Globus pallidus (tissue), 1 donor: ENCODE data around the gene PDE6H.

Experiments
- DNase-seq: peaks from one replicate; pipeline ENCODE4 v3.0.0-alpha.2; 2015; ENCODE audit warnings: low spot score

Gene PDE6H

GRCh38 chr12:14972816-14973215 lies at the start of gene PDE6H:
PDE6H (plus strand) TSS chr12:14973042; CDS start chr12:14978013, 4,971 bp downstream.
- no peak for DNase-seq

- DNase-seq, result no peak
Measured at GRCh38 chr12:14923944-14924343, 48.9 kb upstream of the PDE6H start.

GRCh38 chr12:14924541-14924940 lies 48.3 kb upstream of the PDE6H start:
- DNase-seq, result no peak

GRCh38 chr12:14927267-14927666 lies 45.6 kb upstream of the PDE6H start:
- no peak for DNase-seq

GRCh38 chr12:14928931-14929330 lies 43.9 kb upstream of the PDE6H start:
- DNase-seq, result no peak

GRCh38 chr12:14930299-14930698 lies 42.5 kb upstream of the PDE6H start:
- no peak for DNase-seq

- no peak for DNase-seq
Measured at GRCh38 chr12:14931359-14931758, 41.5 kb upstream of the PDE6H start.

GRCh38 chr12:14931791-14932560 lies 40.9 kb upstream of the PDE6H start:
- DNase-seq, result no peak

GRCh38 chr12:14934511-14934910 lies 38.3 kb upstream of the PDE6H start:
- DNase-seq, result no peak

GRCh38 chr12:14935031-14935430 lies 37.8 kb upstream of the PDE6H start:
- no peak for DNase-seq

- DNase-seq, result no peak
Measured at GRCh38 chr12:14936224-14936861, 36.5 kb upstream of the PDE6H start.

GRCh38 chr12:14937014-14937413 lies 35.8 kb upstream of the PDE6H start:
- DNase-seq, result no peak

GRCh38 chr12:14937689-14938088 lies 35.2 kb upstream of the PDE6H start:
- DNase-seq, result no peak

GRCh38 chr12:14938301-14938700 lies 34.5 kb upstream of the PDE6H start, which contains the start of gene ERP27:
ERP27 (minus strand) TSS chr12:14938537; CDS start chr12:14938508, 29 bp downstream.
- no peak for DNase-seq

- DNase-seq, result no peak
Measured at GRCh38 chr12:14941369-14941768, 31.5 kb upstream of the PDE6H start.

GRCh38 chr12:14942196-14942931 lies 30.5 kb upstream of the PDE6H start:
- no peak for DNase-seq

- no peak for DNase-seq
Measured at GRCh38 chr12:14946162-14946561, 26.7 kb upstream of the PDE6H start.

- no peak for DNase-seq
Measured at GRCh38 chr12:14946861-14947260, 26.0 kb upstream of the PDE6H start.

GRCh38 chr12:14948672-14949071 lies 24.2 kb upstream of the PDE6H start:
- DNase-seq, result peak; percentile 44

GRCh38 chr12:14949631-14950030 lies 23.2 kb upstream of the PDE6H start:
- DNase-seq, result no peak

- DNase-seq, result no peak
Measured at GRCh38 chr12:14950421-14950820, 22.4 kb upstream of the PDE6H start.

GRCh38 chr12:14950982-14951746 lies 21.7 kb upstream of the PDE6H start:
- no peak for DNase-seq
